ENCODE measurements around the gene TSPAN18. TPM values are rescaled to one million over a fixed set of nuclear protein-coding genes. Genes with fewer than 3 reads are reported as not detected.

Gene TSPAN18
- polyA plus RNA-seq, 1 experiment = 0.98 TPM

DNA sequence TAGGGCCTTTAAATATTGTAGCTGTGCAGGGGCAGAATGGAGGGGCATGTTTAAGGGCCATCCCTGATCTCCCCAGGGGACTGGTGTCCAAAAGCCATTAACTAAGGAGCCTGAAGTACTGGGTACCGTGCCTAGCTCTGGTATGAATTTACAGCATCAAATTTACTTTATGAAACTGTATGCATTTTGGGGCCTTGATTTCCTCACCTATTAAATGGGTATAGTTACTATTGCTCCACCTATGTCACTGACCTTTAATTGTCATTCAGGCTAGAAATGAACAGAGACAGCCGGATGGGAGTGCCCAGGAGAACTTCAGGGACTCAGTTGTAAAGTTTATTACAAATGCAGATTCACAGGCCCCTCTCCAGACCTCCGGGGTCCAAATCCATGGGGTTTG lies 235.7 kb downstream of the TSPAN18 start:
- ChIA-PET POLR2A (no interaction called here), CTCF (interaction anchor here (1.8 kb wide), 1 partner anchor 26 kb away, joined by 6 read pairs; no protein-coding TSS in a partner anchor)
- no peak for DNase-seq (ENCODE audit: low read depth, low spot score)
- Histone ChIP-seq H3K9me3 (ENCODE audit: control insufficient read depth, insufficient read depth, low read length) (no peaks in the 10 kb centered on the region), H3K27me3 (ENCODE audit: control insufficient read depth, insufficient read depth, low read length) (peaks cover 40% of the 10 kb centered on the region), H3K27ac (ENCODE audit: low read depth, low read length) (no peak overlapping the region), H3K4me3 (ENCODE audit: low read depth, low read length) (no peak overlapping the region)
- TF ChIP-seq, protein P1, sequence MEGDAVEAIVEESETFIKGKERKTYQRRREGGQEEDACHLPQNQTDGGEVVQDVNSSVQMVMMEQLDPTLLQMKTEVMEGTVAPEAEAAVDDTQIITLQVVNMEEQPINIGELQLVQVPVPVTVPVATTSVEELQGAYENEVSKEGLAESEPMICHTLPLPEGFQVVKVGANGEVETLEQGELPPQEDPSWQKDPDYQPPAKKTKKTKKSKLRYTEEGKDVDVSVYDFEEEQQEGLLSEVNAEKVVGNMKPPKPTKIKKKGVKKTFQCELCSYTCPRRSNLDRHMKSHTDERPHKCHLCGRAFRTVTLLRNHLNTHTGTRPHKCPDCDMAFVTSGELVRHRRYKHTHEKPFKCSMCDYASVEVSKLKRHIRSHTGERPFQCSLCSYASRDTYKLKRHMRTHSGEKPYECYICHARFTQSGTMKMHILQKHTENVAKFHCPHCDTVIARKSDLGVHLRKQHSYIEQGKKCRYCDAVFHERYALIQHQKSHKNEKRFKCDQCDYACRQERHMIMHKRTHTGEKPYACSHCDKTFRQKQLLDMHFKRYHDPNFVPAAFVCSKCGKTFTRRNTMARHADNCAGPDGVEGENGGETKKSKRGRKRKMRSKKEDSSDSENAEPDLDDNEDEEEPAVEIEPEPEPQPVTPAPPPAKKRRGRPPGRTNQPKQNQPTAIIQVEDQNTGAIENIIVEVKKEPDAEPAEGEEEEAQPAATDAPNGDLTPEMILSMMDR (IDR thresholded peaks at IDR 0.05; ENCODE audit: low read depth, low read length) = no peak

DNA sequence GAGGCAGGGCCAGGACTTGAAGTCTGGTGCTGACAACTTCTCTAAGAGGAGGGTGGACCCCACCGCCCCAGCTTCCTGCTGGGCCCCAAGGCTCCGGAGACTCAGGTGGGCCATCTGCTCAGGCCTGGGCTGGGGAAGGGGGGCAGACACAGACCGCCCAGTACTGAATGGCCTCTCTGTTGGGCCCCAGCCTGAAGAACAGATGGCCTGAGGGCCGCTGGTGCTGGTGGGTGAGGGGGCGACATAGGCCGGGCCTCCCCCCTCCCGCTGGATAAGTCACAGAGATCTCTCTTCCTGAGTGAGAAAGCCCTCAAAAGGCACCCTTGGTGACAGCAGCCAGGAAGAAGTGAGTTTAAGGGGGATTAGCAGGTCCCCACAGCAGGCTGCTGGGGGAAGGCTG lies 236.4 kb downstream of the TSPAN18 start:
- no peak for DNase-seq (ENCODE audit: low read depth, low spot score)
- Histone ChIP-seq H3K9me3 (ENCODE audit: control insufficient read depth, insufficient read depth, low read length) (no peaks in the 10 kb centered on the region), H3K27ac (ENCODE audit: low read depth, low read length) (no peak overlapping the region), H3K27me3 (ENCODE audit: control insufficient read depth, insufficient read depth, low read length) (peaks cover 34% of the 10 kb centered on the region), H3K4me3 (ENCODE audit: low read depth, low read length) (no peak overlapping the region)
- POLR2A ChIA-PET = no interaction called here
- CTCF ChIA-PET = no interaction called here
- TF ChIP-seq, protein P1 (IDR thresholded peaks at IDR 0.05; ENCODE audit: low read depth, low read length) = no peak

DNA sequence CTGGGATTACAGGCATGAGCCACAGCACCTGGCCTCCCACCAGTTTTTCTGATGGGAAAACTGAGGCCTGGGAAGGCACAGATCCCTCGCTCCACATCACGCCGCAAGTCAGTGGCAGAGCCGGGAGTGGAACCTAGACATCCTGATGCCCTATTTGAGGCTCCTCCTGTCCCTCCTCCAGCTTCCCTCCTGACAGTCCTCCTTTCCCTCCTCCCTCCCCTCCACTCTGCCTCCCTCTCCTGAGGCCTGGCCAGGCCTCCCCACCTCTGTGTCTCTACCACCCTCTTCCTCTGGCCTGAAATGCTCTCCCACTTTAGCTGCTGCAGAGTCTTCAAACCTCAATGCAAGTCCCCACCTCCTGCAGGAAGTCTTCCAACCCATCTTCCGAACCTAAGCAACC lies 237.2 kb downstream of the TSPAN18 start:
- no peak overlapping the region for H3K4me3 ChIP-seq (ENCODE audit: low read depth, low read length)
- no peaks in the 10 kb centered on the region for H3K9me3 ChIP-seq (ENCODE audit: control insufficient read depth, insufficient read depth, low read length)
- ChIA-PET CTCF (no interaction called here), POLR2A (no interaction called here)
- no peak for DNase-seq (ENCODE audit: low read depth, low spot score)
- H3K27ac ChIP-seq (ENCODE audit: low read depth, low read length) = no peak overlapping the region
- peaks cover 27% of the 10 kb centered on the region for H3K27me3 ChIP-seq (ENCODE audit: control insufficient read depth, insufficient read depth, low read length)
- TF ChIP-seq, protein P1 (IDR thresholded peaks at IDR 0.05; ENCODE audit: low read depth, low read length) = no peak

DNA sequence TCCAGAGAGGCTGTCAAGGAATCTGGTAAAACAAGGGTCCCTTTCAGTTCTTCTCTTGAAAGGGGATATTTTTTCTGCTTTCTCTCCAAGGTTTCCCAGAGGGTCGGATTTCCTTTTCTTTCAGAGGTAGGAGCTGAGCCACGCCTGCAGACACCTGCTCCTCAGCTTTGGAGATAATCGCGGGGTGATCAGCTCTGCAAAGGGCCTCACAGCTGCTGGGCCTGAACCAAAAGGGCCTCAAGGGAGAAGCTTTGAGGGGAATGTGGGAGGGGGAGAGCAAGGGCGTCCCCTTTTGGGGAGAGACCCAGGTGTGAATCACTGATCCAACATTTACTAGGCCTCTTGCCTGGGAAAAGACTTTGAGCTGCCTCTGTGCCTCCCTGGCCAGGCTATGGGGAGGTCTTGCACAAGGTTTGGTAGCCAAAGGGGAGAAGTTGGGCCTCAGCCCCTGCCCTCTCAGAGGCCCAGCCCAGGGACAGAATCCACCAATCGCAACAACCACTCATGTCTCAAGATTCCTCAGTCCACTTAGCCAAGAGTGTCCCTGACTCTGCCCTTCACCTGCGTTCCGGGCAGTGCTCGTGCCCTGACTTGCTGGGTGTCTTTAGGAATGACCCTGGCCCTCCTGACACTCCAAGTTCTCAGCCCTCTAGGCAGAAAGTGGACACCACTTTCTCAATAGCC lies 237.9 kb downstream of the TSPAN18 start:
- CTCF ChIA-PET = no interaction called here
- DNase-seq (ENCODE audit: low read depth, low spot score) = no peak
- TF ChIP-seq, protein P1 (IDR thresholded peaks at IDR 0.05; ENCODE audit: low read depth, low read length) = no peak

DNA sequence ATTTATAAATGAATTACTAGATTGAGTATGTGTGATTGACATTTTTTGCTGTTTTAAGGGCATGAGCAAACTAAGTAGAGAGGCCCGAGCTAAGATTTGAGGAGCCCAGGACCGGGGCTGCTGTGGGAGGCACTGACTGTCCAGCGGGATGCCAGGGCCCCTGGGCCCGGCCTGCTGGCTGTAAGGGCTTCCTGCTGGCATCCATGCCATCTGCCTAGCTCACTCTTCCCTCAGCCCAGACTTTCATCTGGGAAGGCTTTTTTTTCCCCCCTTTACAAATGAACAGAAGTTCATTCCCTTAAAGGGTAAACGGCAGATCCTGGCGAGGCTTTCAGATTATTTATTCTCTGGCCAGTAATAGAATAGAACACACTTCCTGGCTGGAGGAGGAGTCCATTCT lies 239.9 kb downstream of the TSPAN18 start:
- Histone ChIP-seq H3K27ac (ENCODE audit: low read depth, low read length) (no peak overlapping the region), H3K4me3 (ENCODE audit: low read depth, low read length) (no peak overlapping the region), H3K27me3 (ENCODE audit: control insufficient read depth, insufficient read depth, low read length) (peaks cover 20% of the 10 kb centered on the region), H3K9me3 (ENCODE audit: control insufficient read depth, insufficient read depth, low read length) (no peaks in the 10 kb centered on the region)
- ChIA-PET CTCF (interaction anchor here (0.6 to 1.7 kb wide), 2 partner anchors 31 to 346 kb away, joined by 3 to 6 read pairs; no protein-coding TSS in a partner anchor), POLR2A (interaction anchor here (0.6 kb wide), 1 partner anchor 433 kb away, joined by 3 read pairs; no protein-coding TSS in a partner anchor)
- TF ChIP-seq, protein P1 (IDR thresholded peaks at IDR 0.05; ENCODE audit: low read depth, low read length) = no peak
- no peak for DNase-seq (ENCODE audit: low read depth, low spot score)

More for the DNA sequence above, 237.9 kb downstream of the TSPAN18 start:
- Histone ChIP-seq H3K27ac (ENCODE audit: low read depth, low read length) (no peak overlapping the region), H3K27me3 (ENCODE audit: control insufficient read depth, insufficient read depth, low read length) (peaks cover 25% of the 10 kb centered on the region), H3K9me3 (ENCODE audit: control insufficient read depth, insufficient read depth, low read length) (no peaks in the 10 kb centered on the region), H3K4me3 (ENCODE audit: low read depth, low read length) (no peak overlapping the region)
- POLR2A ChIA-PET = no interaction called here
